GM12872 (cell line): ENCODE results near the gene KRTAP9-2.
"Not testable (repeated sequence)": the region's sequence is repeated elsewhere in the genome, so short reads cannot be mapped to it uniquely, and the experiment has no call there.

Experiments
- CTCF ChIP-seq: IDR thresholded peaks from 3 replicates; pipeline ENCODE4 v1.5.1; 2011; ENCODE audit warnings: low read depth, mild to moderate bottlenecking, low read length, moderate library complexity; ENCODE audit not compliant: insufficient read depth

The KRTAP9-2 gene

GRCh38 chr17:41264599-41264998 lies 38.2 kb downstream of the KRTAP9-2 start:
- no peak for TF ChIP-seq CTCF

- no peak for TF ChIP-seq CTCF
Observed at GRCh38 chr17:41265078-41265477, 38.6 kb downstream of the KRTAP9-2 start, which contains the start of gene KRTAP9-6. KRTAP9-6 (plus strand) TSS chr17:41265378; CDS start chr17:41265378, 0 bp downstream.

GRCh38 chr17:41267711-41268110 lies 41.3 kb downstream of the KRTAP9-2 start:
- no peak for TF ChIP-seq CTCF

- no peak for TF ChIP-seq CTCF
Observed at GRCh38 chr17:41271858-41272257, 45.4 kb downstream of the KRTAP9-2 start.

GRCh38 chr17:41275648-41276190 lies 49.3 kb downstream of the KRTAP9-2 start, which contains the start of gene KRTAP9-7:
KRTAP9-7 (plus strand) TSS chr17:41275698; CDS start chr17:41275698, 0 bp downstream.
- TF ChIP-seq CTCF = not testable (repeated sequence)
